Measurements from ENCODE around the gene GRIA4. TPM values are rescaled to one million over a fixed set of nuclear protein-coding genes. Genes with fewer than 3 reads are reported as not detected.

Gene GRIA4
- total RNA-seq, 1 donor from 2014 or later = 3.7 TPM

- Mint-ChIP-seq H3K4me1 (peaks cover 25% of the 10 kb centered on the region), H3K4me3 (no peak overlapping the region), H3K36me3 (no peaks in the 10 kb centered on the region), H3K9me3 (no peaks in the 10 kb centered on the region), H3K27me3 (ENCODE audit: insufficient read depth, low read depth) (no peaks in the 10 kb centered on the region), H3K27ac (no peak overlapping the region)
- H3K4me2 ChIP-seq = no peak overlapping the region
- H3F3A ChIP-seq (ENCODE audit: low read depth) = no peaks in the 10 kb centered on the region
- no peaks in the 10 kb centered on the region for H3K4me1 ChIP-seq
- TF ChIP-seq EZH2phosphoT487 (IDR thresholded peaks at IDR 0.05) (no peak), CTCF (IDR thresholded peaks at IDR 0.05) (no peak), EZH2 (IDR thresholded peaks at IDR 0.05) (no peak)
- H3K27me3 ChIP-seq = no peaks in the 10 kb centered on the region
- no peaks in the 10 kb centered on the region for H3K79me2 ChIP-seq (ENCODE audit: low read depth)
- H3K4me3 ChIP-seq = no peak overlapping the region
- H3K36me3 ChIP-seq = no peaks in the 10 kb centered on the region
- no peak overlapping the region for H3K9ac ChIP-seq
- H4K20me1 ChIP-seq (ENCODE audit: low read depth) = no peaks in the 10 kb centered on the region
- no peaks in the 10 kb centered on the region for H3K9me3 ChIP-seq (ENCODE audit: low read depth)
- no peak for DNase-seq (ENCODE audit: low spot score)
- H2AFZ ChIP-seq (replicated peaks) = no peak overlapping the region
- no peak overlapping the region for H3K27ac ChIP-seq
Observed at GRCh38 chr11:105720096-105720495, 110.2 kb downstream of the GRIA4 start.

GRCh38 chr11:105723269-105723668, 113.4 kb downstream of the GRIA4 start:
- Histone ChIP-seq H3K9ac (no peak overlapping the region), H3K4me2 (no peak overlapping the region), H3F3A (ENCODE audit: low read depth) (no peaks in the 10 kb centered on the region), H3K27me3 (no peaks in the 10 kb centered on the region), H3K79me2 (ENCODE audit: low read depth) (no peaks in the 10 kb centered on the region), H3K27ac (no peak overlapping the region), H3K4me3 (no peak overlapping the region), H3K4me1 (no peaks in the 10 kb centered on the region), H4K20me1 (ENCODE audit: low read depth) (no peaks in the 10 kb centered on the region), H2AFZ (replicated peaks) (no peak overlapping the region), H3K36me3 (no peaks in the 10 kb centered on the region), H3K9me3 (ENCODE audit: low read depth) (no peaks in the 10 kb centered on the region)
- Mint-ChIP-seq H3K36me3 (no peaks in the 10 kb centered on the region), H3K27me3 (ENCODE audit: insufficient read depth, low read depth) (no peaks in the 10 kb centered on the region), H3K4me3 (no peak overlapping the region), H3K9me3 (peaks cover 5% of the 10 kb centered on the region), H3K4me1 (peaks cover 24% of the 10 kb centered on the region), H3K27ac (no peak overlapping the region)
- TF ChIP-seq EZH2 (IDR thresholded peaks at IDR 0.05) = no peak
- no peak for TF ChIP-seq CTCF (IDR thresholded peaks at IDR 0.05)
- DNase-seq (ENCODE audit: low spot score) = no peak

- H3K9me3 Mint-ChIP-seq = peaks cover 8% of the 10 kb centered on the region
- Histone ChIP-seq H3K36me3 (no peaks in the 10 kb centered on the region), H3K4me1 (no peaks in the 10 kb centered on the region), H3K27me3 (no peaks in the 10 kb centered on the region), H4K20me1 (ENCODE audit: low read depth) (no peaks in the 10 kb centered on the region), H3K4me3 (no peak overlapping the region), H3F3A (ENCODE audit: low read depth) (no peaks in the 10 kb centered on the region), H3K79me2 (ENCODE audit: low read depth) (no peaks in the 10 kb centered on the region), H3K27ac (no peak overlapping the region), H2AFZ (replicated peaks) (no peak overlapping the region), H3K9me3 (ENCODE audit: low read depth) (no peaks in the 10 kb centered on the region), H3K9ac (no peak overlapping the region), H3K4me2 (no peak overlapping the region)
- H3K27me3 Mint-ChIP-seq (ENCODE audit: insufficient read depth, low read depth) = peaks cover 2% of the 10 kb centered on the region
- H3K4me3 Mint-ChIP-seq = no peak overlapping the region
- H3K4me1 Mint-ChIP-seq = no peaks in the 10 kb centered on the region
- no peak for DNase-seq (ENCODE audit: low spot score)
- H3K27ac Mint-ChIP-seq = no peak overlapping the region
- TF ChIP-seq EZH2phosphoT487 (IDR thresholded peaks at IDR 0.05) (no peak), EZH2 (IDR thresholded peaks at IDR 0.05) (no peak), CTCF (IDR thresholded peaks at IDR 0.05) (no peak)
- no peaks in the 10 kb centered on the region for H3K36me3 Mint-ChIP-seq
Observed at GRCh38 chr11:105732611-105733010, 122.7 kb downstream of the GRIA4 start.

All from neural progenitor cell (in vitro differentiated cells).